Ascending aorta (tissue), 2 donors: ENCODE measurements around the gene NOD2. TPM values are rescaled to one million over a fixed set of nuclear protein-coding genes. Genes with fewer than 3 reads are reported as not detected.

Source experiments
- DNase-seq, 2 donors: peaks; one replicate each; pipeline ENCODE4 v3.0.0-alpha.2; 2019; ENCODE audit warnings: low spot score in 2 of 2
- H3K27ac ChIP-seq, 2 donors: fragments of 200-600 bp; sonication (generic); one replicate each; pipeline ENCODE4 v1.5.1; 2016 to 2017; ENCODE audit warnings: mild to moderate bottlenecking in 1 of 2
- H3K27me3 ChIP-seq: fragments of 200-600 bp; sonication (generic); one replicate; pipeline ENCODE4 v1.5.1; 2017
- H3K36me3 ChIP-seq, 2 donors: fragments of 200-600 bp; sonication (generic); one replicate each; pipeline ENCODE4 v1.5.1; 2016
- H3K4me1 ChIP-seq, 2 donors: fragments of 200-600 bp; sonication (generic); one replicate each; pipeline ENCODE4 v1.5.1; 2016 to 2017; ENCODE audit warnings: mild to moderate bottlenecking in 1 of 2
- H3K4me3 ChIP-seq, 2 donors: fragments of 200-600 bp; sonication (generic); one replicate each; pipeline ENCODE4 v1.5.1; 2016 to 2017; ENCODE audit warnings: mild to moderate bottlenecking in 1 of 2
- H3K9me3 ChIP-seq, 2 donors: fragments of 200-600 bp; sonication (generic); one replicate each; pipeline ENCODE4 v1.5.1; 2016
- CTCF ChIP-seq, 3 experiments: fragments of 200-600 bp in 2 of 3; fragments of 450-650 bp in 1 of 3; sonication (generic) in 2 of 3; IDR thresholded peaks; one replicate each; pipeline ENCODE4 v1.5.1; 2016 to 2019; ENCODE audit warnings: antibody characterized with exemption in 3 of 3, mild to moderate bottlenecking in 1 of 3, moderate library complexity in 1 of 3
- intact Hi-C: fragments of 100-400 bp; cut with DNase I; formaldehyde crosslinking; loops from one replicate; pipeline ENCODE4 v1.15.1; 2023
- total RNA-seq: library from RNA; depleted of rRNA; stranded (reverse); fragments of >200 nt; gene quantifications from one replicate; pipeline ENCODE4 v1.1.0, GENCODE V29; 2016

The NOD2 gene
- total RNA-seq, 1 donor from 2014 or later, result 3.8 TPM

- no peak for DNase-seq
- Histone ChIP-seq H3K4me1 (no peaks in the 10 kb centered on the region), H3K4me3 (no peak overlapping the region), H3K36me3 (peaks cover 15 to 48% of the 10 kb centered on the region in 2 donors), H3K9me3 (no peaks in the 10 kb centered on the region), H3K27ac (no peak overlapping the region), H3K27me3 (no peaks in the 10 kb centered on the region)
- TF ChIP-seq CTCF (IDR thresholded peaks at IDR 0.05), result no peak
- intact Hi-C loops, result no loop called here
Observed at GRCh38 chr16:50778284-50779163, 85.1 kb downstream of the NOD2 start.

GRCh38 chr16:50781043-50781442, 87.6 kb downstream of the NOD2 start:
- Histone ChIP-seq H3K27ac (no peak overlapping the region), H3K36me3 (peaks cover 24 to 69% of the 10 kb centered on the region in 2 donors), H3K27me3 (no peaks in the 10 kb centered on the region), H3K4me3 (no peak overlapping the region), H3K4me1 (no peaks in the 10 kb centered on the region), H3K9me3 (no peaks in the 10 kb centered on the region)
- intact Hi-C loops, result no loop called here
- no peak for TF ChIP-seq CTCF (IDR thresholded peaks at IDR 0.05)
- DNase-seq, result no peak

- DNase-seq, result no peak
- H3K36me3 ChIP-seq, result peaks cover 24 to 70% of the 10 kb centered on the region in 2 donors
Observed at GRCh38 chr16:50781518-50781917, 88.1 kb downstream of the NOD2 start.

More at GRCh38 chr16:50781518-50781917, 88.1 kb downstream of the NOD2 start:
- Histone ChIP-seq H3K4me3 (no peak overlapping the region), H3K27me3 (no peaks in the 10 kb centered on the region), H3K27ac (no peak overlapping the region), H3K4me1 (no peaks in the 10 kb centered on the region), H3K9me3 (no peaks in the 10 kb centered on the region)
- TF ChIP-seq CTCF (IDR thresholded peaks at IDR 0.05), result no peak
- intact Hi-C loops, result no loop called here

Other genes with a start within 250 kb of the NOD2 start
- gene NKD1, start 145.2 kb upstream of the NOD2 start, total RNA-seq, result 33.2 TPM
- 3.2 TPM for gene SNX20, start 12.3 kb upstream of the NOD2 start, total RNA-seq
- gene CYLD, start 48.5 kb downstream of the NOD2 start, total RNA-seq, result 33.2 TPM